D341Med (cell line): ENCODE data around the gene ABCB1.
A peak's percentile ranks its signal among the peaks of the same experiment; 100 is the strongest.

Experiments
- DNase-seq: peaks from one replicate; pipeline ENCODE4 v3.0.0; 2012; ENCODE audit warnings: low spot score

ABCB1 gene

DNA sequence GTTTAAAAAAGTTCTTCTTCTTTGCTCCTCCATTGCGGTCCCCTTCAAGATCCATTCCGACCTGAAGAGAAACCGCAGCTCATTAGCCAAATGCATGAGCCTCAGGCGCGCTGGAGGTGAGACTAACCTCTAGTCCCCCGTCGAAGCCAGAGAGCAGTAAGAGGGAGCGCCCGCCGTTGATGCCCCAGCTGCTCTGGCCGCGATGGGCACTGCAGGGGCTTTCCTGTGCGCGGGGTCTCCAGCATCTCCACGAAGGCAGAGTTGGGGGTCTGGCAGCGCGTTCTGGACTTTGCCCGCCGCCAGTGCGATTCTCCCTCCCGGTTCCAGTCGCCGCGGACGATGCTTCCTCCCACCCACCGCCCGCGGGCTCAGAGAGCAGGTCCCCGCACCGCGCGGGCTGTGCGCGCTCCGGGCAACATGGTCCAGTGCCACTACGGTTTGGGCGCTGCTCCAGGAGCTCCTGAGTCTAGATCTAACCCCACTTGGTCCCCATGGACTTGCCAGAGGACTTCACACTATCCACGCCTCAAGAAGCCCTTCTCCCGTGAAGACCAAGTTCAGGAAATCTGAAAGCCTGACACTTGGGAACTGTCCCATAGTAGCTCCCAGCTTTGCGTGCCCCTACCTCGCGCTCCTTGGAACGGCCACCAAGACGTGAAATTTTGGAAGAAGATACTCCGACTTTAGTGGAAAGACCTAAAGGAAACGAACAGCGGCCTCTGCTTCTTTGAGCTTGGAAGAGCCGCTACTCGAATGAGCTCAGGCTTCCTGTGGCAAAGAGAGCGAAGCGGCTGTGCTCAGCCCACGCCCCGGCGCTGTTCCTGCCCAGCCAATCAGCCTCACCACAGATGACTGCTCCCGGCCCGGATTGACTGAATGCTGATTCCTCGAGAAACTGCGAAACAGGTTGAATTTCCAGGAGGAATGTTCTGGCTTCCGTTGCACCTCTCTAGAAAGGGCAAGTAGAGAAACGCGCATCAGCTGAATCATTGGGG, at the start of gene ABCB1:
TSS of gene ABCB1 (minus strand) at position 755 of the 995 bp plus-strand sequence. CDS start at position 55, 700 bp downstream.
- peak; percentile 39 for DNase-seq

DNA sequence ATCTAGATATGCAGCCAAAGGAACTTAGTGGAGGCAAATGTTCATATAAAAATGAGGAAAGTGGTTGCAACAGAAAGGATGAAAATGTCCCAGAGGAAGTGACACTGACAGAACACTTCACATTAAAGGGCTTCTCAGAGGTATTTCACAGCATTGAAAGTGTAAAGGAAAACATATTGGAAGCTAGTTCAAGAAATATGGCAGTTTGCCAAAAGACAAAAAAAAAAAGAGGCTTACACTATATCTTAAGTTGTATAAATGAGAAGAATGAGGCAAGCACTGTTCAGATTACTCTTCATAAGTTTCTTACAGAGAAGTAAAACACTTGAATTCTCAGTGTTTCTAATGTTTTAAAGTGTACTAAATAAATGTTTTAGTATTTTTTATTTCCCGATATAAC, 47.6 kb upstream of the ABCB1 start:
- no peak for DNase-seq

DNA sequence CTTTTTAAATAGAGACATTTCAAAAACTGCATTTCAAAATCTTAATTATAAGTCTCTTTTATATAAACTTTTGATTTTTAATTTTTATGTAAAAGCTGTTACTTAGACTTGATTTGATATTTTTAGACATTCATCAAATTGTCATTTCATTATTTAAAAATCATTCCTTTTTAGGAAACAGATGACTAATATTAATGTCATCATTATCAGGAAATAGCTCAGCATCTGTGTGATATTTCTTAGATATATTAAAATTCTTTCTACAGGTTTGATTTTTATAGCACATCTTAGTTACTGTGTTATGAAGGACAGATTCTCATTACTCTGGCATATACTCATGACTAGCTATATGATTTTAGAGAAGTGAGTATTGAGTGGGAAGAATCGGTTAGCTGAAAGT, 44.8 kb upstream of the ABCB1 start:
- DNase-seq, result no peak

DNA sequence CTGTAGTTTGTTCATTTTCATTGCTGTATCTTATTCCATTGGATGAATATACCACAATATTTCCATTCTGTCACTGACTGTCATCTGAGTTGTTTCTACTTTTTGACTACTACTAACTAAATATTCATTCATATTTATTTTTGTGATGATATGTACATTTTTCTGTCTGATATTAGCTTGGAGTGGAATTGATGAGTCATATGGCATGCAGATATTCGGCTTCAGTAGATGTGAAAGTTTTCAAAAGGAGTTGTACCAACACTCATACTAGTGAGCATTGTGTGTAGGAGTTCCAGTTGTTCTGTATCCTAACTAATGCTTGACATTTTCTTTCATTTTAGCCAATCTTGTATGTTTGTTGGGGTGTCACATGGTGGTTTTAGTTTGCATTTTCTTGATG, 35.2 kb upstream of the ABCB1 start:
- DNase-seq, result no peak

- peak; percentile 61 for DNase-seq
These were observed 28.3 kb upstream of the ABCB1 start for GRCh38 chr7:87628780-87629569.

- DNase-seq, result peak; percentile 56
These were observed 26.9 kb upstream of the ABCB1 start for GRCh38 chr7:87627634-87627994.

GRCh38 chr7:87625101-87625500, 24.4 kb upstream of the ABCB1 start:
- no peak for DNase-seq

DNA sequence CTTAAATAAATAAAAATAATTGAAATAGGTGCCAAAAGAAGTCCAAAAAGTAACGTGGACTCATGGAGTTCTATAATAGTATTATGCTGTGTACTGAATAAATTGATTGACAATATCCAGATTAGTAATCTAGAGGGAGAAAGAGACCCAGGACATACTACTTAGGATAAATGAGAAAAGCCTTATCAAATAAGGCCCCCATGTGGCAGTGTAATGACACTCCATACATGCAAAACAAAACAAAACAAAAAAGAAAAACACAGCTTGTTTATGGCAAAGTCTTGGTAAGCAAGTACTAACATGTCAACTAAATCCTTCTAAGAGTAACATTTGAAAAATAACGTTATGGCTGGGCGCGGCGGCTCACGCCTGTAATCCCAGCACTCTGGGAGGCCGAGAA, 23.9 kb upstream of the ABCB1 start:
- DNase-seq, result peak; percentile 25

- DNase-seq, result no peak
These were observed 14.5 kb upstream of the ABCB1 start for GRCh38 chr7:87615197-87615596.

DNA sequence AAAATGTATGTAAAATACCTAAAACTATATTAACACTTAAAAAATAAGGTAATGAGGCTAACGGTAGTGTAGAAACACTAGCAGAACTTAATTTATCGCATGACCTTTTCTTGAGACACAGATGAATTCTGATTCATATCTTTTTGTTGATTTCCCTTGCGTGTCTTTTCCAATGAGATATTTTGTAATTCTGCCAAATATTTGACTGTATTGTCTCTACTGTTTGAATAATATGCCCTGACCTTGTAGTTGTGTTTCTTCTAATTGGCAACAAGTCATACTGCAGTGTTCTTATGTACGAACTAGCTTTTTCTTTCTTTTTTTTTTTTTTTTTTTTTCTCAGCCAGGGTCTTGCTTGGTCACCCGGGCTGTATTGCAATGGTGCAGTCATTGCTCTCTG, 9.2 kb upstream of the ABCB1 start:
- DNase-seq, result no peak

GRCh38 chr7:87608431-87608830, 7.7 kb upstream of the ABCB1 start:
- no peak for DNase-seq

GRCh38 chr7:87604264-87604663, 3.6 kb upstream of the ABCB1 start:
- DNase-seq, result no peak

- no peak for DNase-seq
These were observed 1.3 kb downstream of the ABCB1 start for GRCh38 chr7:87599336-87599735.

DNA sequence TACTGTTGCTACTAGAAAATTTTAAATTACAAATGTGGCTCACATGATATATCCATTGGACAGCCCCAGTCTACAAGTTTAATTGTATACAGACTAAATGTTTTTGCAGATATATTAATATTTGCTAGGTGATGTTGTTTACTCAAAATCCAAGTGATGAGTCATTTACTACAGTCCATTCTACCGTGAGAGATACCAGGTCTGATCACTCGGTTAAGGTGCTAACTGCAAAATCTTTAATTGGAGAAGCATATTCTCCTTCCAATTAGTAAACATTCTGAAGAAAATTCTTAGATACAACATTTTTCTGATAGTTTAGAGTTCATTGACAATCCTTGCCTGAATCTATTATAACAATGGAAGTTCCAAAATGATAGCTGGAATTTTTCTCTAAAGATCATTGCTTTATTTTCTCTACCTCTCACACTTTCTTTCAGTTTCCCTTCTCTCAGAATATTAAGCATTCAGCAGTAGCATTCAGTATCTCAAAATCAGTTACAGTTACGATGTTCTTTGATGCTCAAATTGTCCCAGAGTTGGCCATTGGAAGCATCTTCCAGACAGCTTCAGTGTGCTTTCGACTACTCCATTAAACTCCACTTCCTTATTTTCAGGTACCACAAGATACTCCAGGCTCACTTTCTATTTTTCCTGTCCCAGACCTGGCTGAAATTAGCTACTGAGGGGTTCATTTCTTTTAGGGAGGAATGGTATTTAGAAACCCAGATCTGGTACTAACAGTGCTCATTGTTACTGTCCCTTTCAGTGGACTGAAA, 2.3 kb downstream of the ABCB1 start:
- no peak for DNase-seq

GRCh38 chr7:87596696-87597095, 4.0 kb downstream of the ABCB1 start:
- no peak for DNase-seq

DNA sequence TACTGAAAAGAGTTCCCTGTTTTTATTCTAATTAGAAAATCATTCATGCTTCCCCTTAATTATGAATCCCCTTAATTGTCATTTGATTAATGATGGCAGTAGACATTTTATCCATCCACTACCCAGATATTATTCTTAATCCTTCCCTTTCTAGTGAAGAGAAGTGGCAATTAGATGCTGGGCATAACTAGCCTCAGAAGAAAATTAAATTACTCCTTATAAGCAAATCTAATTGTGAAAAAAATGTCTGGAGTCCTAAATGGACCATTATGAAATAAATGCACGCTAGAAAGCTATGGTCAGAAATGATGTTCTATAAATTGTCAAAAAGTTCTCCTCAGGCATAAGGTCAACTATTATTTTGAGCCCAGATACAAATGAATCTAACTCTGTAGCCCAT, 4.5 kb downstream of the ABCB1 start:
- DNase-seq, result no peak

DNA sequence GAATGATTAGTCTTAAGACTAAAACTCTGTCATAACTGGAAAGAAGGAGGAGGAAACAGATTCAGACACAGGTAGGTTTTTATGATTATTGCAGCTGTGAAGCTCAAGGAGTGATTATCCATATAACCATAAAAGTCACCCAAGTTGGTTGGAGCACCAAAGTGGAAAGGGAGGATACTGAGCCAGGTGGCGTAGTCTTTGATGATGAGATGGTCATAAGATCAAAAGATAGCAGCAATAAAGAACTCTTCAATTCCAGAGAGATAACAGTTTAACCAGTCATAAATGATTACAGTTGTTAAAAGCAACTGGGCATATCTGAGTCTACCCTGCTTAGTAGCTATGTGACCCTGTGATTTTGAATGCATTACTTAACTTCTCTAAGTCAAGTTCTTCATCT, 8.4 kb downstream of the ABCB1 start:
- DNase-seq, result no peak

- DNase-seq, result no peak
These were observed 9.5 kb downstream of the ABCB1 start for GRCh38 chr7:87591211-87591610.

GRCh38 chr7:87590578-87590977, 10.1 kb downstream of the ABCB1 start:
- no peak for DNase-seq

- no peak for DNase-seq
These were observed 11.1 kb downstream of the ABCB1 start for GRCh38 chr7:87589631-87590030.

- no peak for DNase-seq
These were observed 19.0 kb downstream of the ABCB1 start for GRCh38 chr7:87581723-87582122.

GRCh38 chr7:87580636-87581035, 20.0 kb downstream of the ABCB1 start:
- no peak for DNase-seq
